GM18951 (cell line): ENCODE measurements around the gene KCNJ8.

Experiments
- POLR2A ChIP-seq: IDR thresholded peaks from 4 replicates; pipeline ENCODE4 v1.6.1; 2011; ENCODE audit warnings: mild to moderate bottlenecking; ENCODE audit not compliant: insufficient read length, insufficient read depth; ENCODE audit errors: extremely low read depth
- in situ Hi-C: fragments of 300-500 bp; cut with MboI; formaldehyde crosslinking; loops from one replicate; pipeline ENCODE4 v1.12.0; 2022; ENCODE audit warnings: low sequenced_read_pairs, mixed read lengths, inconsistent platforms; ENCODE audit not compliant: unreplicated experiment

KCNJ8 gene

GRCh38 chr12:21773263-21773741, 1.2 kb downstream of the KCNJ8 start:
- no peak for TF ChIP-seq POLR2A
- in situ Hi-C loops: no loop called here

- TF ChIP-seq POLR2A: no peak
- in situ Hi-C loops: no loop called here
Measured at GRCh38 chr12:21771311-21771710, 3.2 kb downstream of the KCNJ8 start.

DNA sequence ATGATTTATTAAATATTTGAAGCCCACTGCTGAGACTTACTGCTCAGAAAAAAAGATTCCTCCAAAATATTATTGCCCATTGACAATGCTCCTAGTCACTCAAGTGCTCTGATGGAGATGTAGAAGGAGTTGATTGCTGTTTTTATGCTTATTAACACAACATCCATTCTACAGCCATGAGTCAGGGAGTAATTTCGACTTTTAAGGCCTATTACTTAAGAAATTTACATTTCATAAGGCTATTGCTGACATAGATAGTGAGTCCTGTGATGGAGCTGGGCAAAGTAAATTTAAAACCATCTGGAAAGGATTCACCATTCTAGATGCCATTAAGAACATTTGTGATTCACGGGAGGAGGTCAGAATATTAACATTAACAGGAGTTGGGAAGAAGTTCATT, 5.2 kb downstream of the KCNJ8 start:
- no peak for TF ChIP-seq POLR2A
- in situ Hi-C loops: no loop called here

- TF ChIP-seq POLR2A: no peak
- in situ Hi-C loops: no loop called here
Measured at GRCh38 chr12:21766403-21766802, 8.1 kb downstream of the KCNJ8 start.

DNA sequence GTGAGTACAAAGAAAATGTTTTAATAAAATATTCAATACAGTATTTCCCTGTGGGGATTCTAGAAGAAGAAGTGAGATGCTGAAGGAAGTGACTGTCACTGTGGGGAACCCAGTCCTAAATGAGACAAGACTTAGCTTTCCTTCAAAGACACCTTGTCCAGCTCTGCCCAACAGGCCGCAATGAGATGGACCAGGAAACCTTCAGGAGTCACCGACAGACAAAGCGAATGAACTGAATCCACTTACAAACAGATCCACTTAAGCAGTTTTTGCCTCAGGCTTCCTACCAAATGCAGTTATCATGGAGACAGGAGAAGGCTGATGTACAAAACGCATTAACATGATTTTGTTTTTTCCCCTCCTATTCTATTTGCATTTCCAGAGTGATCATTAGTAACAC, 9.6 kb downstream of the KCNJ8 start:
- no peak for TF ChIP-seq POLR2A
- in situ Hi-C loops: no loop called here

- TF ChIP-seq POLR2A: no peak
- in situ Hi-C loops: no loop called here
Measured at GRCh38 chr12:21764065-21764464, 10.4 kb downstream of the KCNJ8 start.

- TF ChIP-seq POLR2A: no peak
- in situ Hi-C loops: no loop called here
Measured at GRCh38 chr12:21763531-21763930, 11.0 kb downstream of the KCNJ8 start.

DNA sequence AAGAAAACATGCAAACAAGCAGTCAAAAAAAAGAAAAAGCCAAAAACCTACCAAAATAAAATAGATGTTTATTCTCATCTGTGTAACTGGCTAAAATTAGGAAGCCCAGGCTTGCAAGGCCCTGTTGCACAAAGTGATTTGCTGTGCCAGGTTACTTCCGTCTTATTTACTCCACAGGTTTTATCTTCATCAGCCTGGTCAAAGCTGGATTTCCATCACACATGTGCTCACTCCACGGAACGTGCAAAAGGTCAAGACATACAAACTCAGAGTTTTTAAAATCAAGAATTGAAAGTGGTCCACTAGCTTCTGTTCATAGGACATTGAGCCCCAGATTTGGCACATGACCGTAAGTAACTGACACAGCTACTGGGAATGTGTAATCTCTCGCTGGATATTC, 14.8 kb downstream of the KCNJ8 start:
- in situ Hi-C loops: no loop called here
- no peak for TF ChIP-seq POLR2A

- TF ChIP-seq POLR2A: no peak
- in situ Hi-C loops: no loop called here
Measured at GRCh38 chr12:21757735-21758134, 16.8 kb downstream of the KCNJ8 start.

DNA sequence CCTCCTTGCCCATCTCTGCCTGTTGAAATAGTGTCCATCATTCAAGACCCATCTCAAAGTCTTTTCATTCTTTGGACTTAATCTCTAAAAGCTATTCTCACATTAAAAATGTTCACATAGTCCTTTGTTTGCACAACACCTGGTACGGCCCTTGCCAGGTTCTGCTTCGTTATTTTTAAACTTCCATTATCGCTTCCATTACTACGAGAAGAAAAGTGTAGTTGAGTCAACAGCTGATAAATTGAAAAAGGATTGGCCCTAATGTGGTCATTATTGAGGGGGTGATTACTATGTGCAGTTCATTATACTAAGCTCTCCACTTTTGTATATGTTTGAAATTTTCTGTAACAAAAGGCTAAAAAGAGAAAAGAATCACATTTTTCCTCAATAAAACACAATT, 17.8 kb downstream of the KCNJ8 start:
- in situ Hi-C loops: no loop called here

GRCh38 chr12:21751517-21751916, 23.0 kb downstream of the KCNJ8 start:
- TF ChIP-seq POLR2A: no peak
- in situ Hi-C loops: no loop called here

More for the DNA sequence above, 17.8 kb downstream of the KCNJ8 start:
- no peak for TF ChIP-seq POLR2A

GRCh38 chr12:21745258-21745657, 29.2 kb downstream of the KCNJ8 start:
- TF ChIP-seq POLR2A: no peak
- in situ Hi-C loops: no loop called here

- in situ Hi-C loops: no loop called here
- no peak for TF ChIP-seq POLR2A
Measured at GRCh38 chr12:21731144-21731543, 43.4 kb downstream of the KCNJ8 start.

GRCh38 chr12:21725731-21726130, 48.8 kb downstream of the KCNJ8 start:
- in situ Hi-C loops: no loop called here
- no peak for TF ChIP-seq POLR2A
